Activated naive CD8-positive, alpha-beta T cell (primary cell): ENCODE data around the gene DCC.

Source experiments
- H3K27ac Mint-ChIP-seq: one replicate; pipeline ENCODE4 v1.8.0; 2021; ENCODE audit warnings: mixed read lengths
- H3K27me3 Mint-ChIP-seq: one replicate; pipeline ENCODE4 v1.8.0; 2021; ENCODE audit warnings: mixed read lengths
- H3K36me3 Mint-ChIP-seq: one replicate; pipeline ENCODE4 v1.8.0; 2021; ENCODE audit warnings: mixed read lengths
- H3K4me1 Mint-ChIP-seq: one replicate; pipeline ENCODE4 v1.8.0; 2021; ENCODE audit warnings: low read depth, mixed read lengths
- H3K4me3 Mint-ChIP-seq: one replicate; pipeline ENCODE4 v1.8.0; 2021; ENCODE audit warnings: mild to moderate bottlenecking, mixed read lengths
- H3K9me3 Mint-ChIP-seq: one replicate; pipeline ENCODE4 v1.8.0; 2021; ENCODE audit warnings: low read depth, mixed read lengths

The DCC gene

DNA sequence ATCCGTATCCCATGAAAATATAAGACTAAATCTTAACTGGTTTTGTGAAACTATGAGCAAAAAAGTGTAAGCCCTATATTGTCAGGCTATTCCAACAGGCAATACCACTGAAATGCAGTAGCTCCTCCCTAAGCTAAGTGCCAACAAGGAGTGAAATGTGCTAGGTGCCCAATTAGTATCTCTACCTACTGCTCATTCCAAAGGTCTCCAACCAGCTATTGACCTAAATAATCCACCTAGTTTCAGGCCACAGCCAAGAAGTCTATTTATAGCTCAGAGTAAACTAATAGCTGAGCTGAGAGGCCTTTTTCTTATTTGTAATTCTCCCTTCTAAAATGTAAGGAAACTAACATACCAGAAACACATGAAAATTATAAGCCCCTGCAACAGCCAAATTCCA is 482.2 kb downstream of the DCC start:
- Mint-ChIP-seq H3K27me3 (no peaks in the 10 kb centered on the region), H3K9me3 (peaks cover 9% of the 10 kb centered on the region), H3K27ac (no peak overlapping the region), H3K36me3 (no peaks in the 10 kb centered on the region), H3K4me1 (no peaks in the 10 kb centered on the region), H3K4me3 (no peak overlapping the region)

GRCh38 chr18:52824126-52824525 is 484.1 kb downstream of the DCC start:
- Mint-ChIP-seq H3K4me3 (no peak overlapping the region), H3K36me3 (no peaks in the 10 kb centered on the region), H3K27ac (no peak overlapping the region), H3K27me3 (no peaks in the 10 kb centered on the region), H3K9me3 (peaks cover 9% of the 10 kb centered on the region), H3K4me1 (no peaks in the 10 kb centered on the region)

- no peak overlapping the region for H3K27ac Mint-ChIP-seq
- H3K9me3 Mint-ChIP-seq = peaks cover 4% of the 10 kb centered on the region
- no peaks in the 10 kb centered on the region for H3K36me3 Mint-ChIP-seq
- H3K4me1 Mint-ChIP-seq = no peaks in the 10 kb centered on the region
- H3K4me3 Mint-ChIP-seq = no peak overlapping the region
- no peaks in the 10 kb centered on the region for H3K27me3 Mint-ChIP-seq
These were observed 487.0 kb downstream of the DCC start for GRCh38 chr18:52826994-52827393.

- Mint-ChIP-seq H3K27ac (no peak overlapping the region), H3K27me3 (no peaks in the 10 kb centered on the region), H3K9me3 (peaks cover 4% of the 10 kb centered on the region), H3K4me3 (no peak overlapping the region), H3K4me1 (no peaks in the 10 kb centered on the region), H3K36me3 (no peaks in the 10 kb centered on the region)
These were observed 489.3 kb downstream of the DCC start for GRCh38 chr18:52829320-52829719.

- Mint-ChIP-seq H3K4me1 (no peaks in the 10 kb centered on the region), H3K4me3 (no peak overlapping the region), H3K36me3 (no peaks in the 10 kb centered on the region), H3K9me3 (peaks cover 4% of the 10 kb centered on the region), H3K27me3 (no peaks in the 10 kb centered on the region), H3K27ac (no peak overlapping the region)
These were observed 489.9 kb downstream of the DCC start for GRCh38 chr18:52829876-52830405.

DNA sequence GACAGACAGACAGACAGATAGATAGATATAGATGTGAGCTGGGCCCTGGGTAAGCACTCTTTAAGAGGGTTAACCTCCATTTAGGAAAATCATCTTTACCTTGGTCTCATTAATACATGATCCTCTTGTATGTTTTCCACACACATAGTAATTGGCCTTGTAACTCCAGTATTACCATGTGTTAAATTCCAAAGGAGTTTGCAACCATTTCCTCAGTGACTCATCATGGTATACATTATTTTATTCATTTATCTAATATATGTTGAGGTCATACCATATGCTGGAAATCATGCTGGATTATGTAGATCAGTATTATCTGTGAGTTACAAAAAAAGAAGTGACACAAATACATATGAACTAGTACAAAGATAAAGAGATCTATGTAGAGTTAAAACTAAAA is 504.3 kb downstream of the DCC start:
- Mint-ChIP-seq H3K4me3 (no peak overlapping the region), H3K27ac (no peak overlapping the region), H3K36me3 (no peaks in the 10 kb centered on the region), H3K9me3 (no peaks in the 10 kb centered on the region), H3K27me3 (no peaks in the 10 kb centered on the region), H3K4me1 (no peaks in the 10 kb centered on the region)

GRCh38 chr18:52845036-52845435 is 505.0 kb downstream of the DCC start:
- H3K4me3 Mint-ChIP-seq = no peak overlapping the region
- H3K9me3 Mint-ChIP-seq = no peaks in the 10 kb centered on the region
- H3K27ac Mint-ChIP-seq = no peak overlapping the region
- H3K4me1 Mint-ChIP-seq = no peaks in the 10 kb centered on the region
- H3K27me3 Mint-ChIP-seq = no peaks in the 10 kb centered on the region
- H3K36me3 Mint-ChIP-seq = no peaks in the 10 kb centered on the region

- no peaks in the 10 kb centered on the region for H3K4me1 Mint-ChIP-seq
- H3K27me3 Mint-ChIP-seq = no peaks in the 10 kb centered on the region
- peaks cover 6% of the 10 kb centered on the region for H3K9me3 Mint-ChIP-seq
- H3K4me3 Mint-ChIP-seq = no peak overlapping the region
- H3K27ac Mint-ChIP-seq = no peak overlapping the region
- no peaks in the 10 kb centered on the region for H3K36me3 Mint-ChIP-seq
These were observed 510.1 kb downstream of the DCC start for GRCh38 chr18:52850031-52850560.

DNA sequence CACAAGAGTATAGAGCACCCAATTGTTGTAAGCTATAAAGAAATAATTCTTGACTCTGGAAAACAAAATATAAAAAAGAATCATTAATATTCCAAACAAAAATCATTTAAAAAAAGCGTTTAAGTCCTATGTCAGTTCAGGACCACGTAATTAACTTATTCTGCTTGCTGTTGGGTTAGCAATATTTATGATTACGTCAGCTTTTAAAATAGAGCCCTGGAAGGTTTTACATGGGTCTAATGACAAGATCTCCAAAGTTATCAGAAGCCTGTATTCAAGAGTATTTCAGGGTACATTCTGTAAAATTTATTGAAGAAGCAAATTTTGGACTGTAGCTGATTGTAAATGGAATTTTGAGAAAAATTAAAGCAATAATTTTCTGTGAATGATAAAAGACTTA is 521.6 kb downstream of the DCC start:
- Mint-ChIP-seq H3K27ac (no peak overlapping the region), H3K9me3 (no peaks in the 10 kb centered on the region), H3K36me3 (no peaks in the 10 kb centered on the region), H3K4me1 (no peaks in the 10 kb centered on the region), H3K4me3 (no peak overlapping the region), H3K27me3 (no peaks in the 10 kb centered on the region)

- no peaks in the 10 kb centered on the region for H3K4me1 Mint-ChIP-seq
- H3K9me3 Mint-ChIP-seq = no peaks in the 10 kb centered on the region
- H3K4me3 Mint-ChIP-seq = no peak overlapping the region
- H3K27me3 Mint-ChIP-seq = no peaks in the 10 kb centered on the region
- no peaks in the 10 kb centered on the region for H3K36me3 Mint-ChIP-seq
- H3K27ac Mint-ChIP-seq = no peak overlapping the region
These were observed 529.4 kb downstream of the DCC start for GRCh38 chr18:52869349-52869923.

GRCh38 chr18:52869942-52870907 is 530.2 kb downstream of the DCC start:
- Mint-ChIP-seq H3K36me3 (no peaks in the 10 kb centered on the region), H3K27ac (no peak overlapping the region), H3K9me3 (no peaks in the 10 kb centered on the region), H3K4me3 (no peak overlapping the region), H3K4me1 (no peaks in the 10 kb centered on the region), H3K27me3 (no peaks in the 10 kb centered on the region)

- Mint-ChIP-seq H3K36me3 (no peaks in the 10 kb centered on the region), H3K9me3 (no peaks in the 10 kb centered on the region), H3K4me3 (no peak overlapping the region), H3K27me3 (no peaks in the 10 kb centered on the region), H3K4me1 (no peaks in the 10 kb centered on the region), H3K27ac (no peak overlapping the region)
These were observed 534.8 kb downstream of the DCC start for GRCh38 chr18:52874774-52875173.

GRCh38 chr18:52875725-52876124 is 535.7 kb downstream of the DCC start:
- Mint-ChIP-seq H3K4me3 (no peak overlapping the region), H3K27ac (no peak overlapping the region), H3K27me3 (no peaks in the 10 kb centered on the region), H3K4me1 (no peaks in the 10 kb centered on the region), H3K9me3 (no peaks in the 10 kb centered on the region), H3K36me3 (no peaks in the 10 kb centered on the region)

GRCh38 chr18:52888014-52888413 is 548.0 kb downstream of the DCC start:
- Mint-ChIP-seq H3K27ac (no peak overlapping the region), H3K36me3 (no peaks in the 10 kb centered on the region), H3K4me1 (no peaks in the 10 kb centered on the region), H3K4me3 (no peak overlapping the region), H3K27me3 (no peaks in the 10 kb centered on the region), H3K9me3 (peaks cover under 1% of the 10 kb centered on the region)

DNA sequence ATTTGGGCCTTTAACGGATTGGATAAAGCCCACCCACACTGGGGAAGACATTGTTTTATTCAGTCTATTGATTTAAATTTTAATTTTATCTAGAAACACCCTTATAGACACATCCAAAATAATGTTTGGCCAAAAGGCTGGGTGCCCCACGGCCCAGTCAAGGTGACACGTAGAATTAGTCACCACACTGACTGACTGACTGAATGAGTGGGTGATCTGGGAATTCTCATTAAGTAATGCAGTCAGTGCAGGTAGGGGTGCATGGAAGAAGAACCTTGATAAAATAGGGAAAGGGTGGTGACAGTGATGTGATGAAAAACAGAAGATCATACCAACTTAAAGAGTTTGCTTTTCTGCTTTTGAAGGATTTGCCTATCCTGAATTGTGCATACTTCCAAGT is 554.8 kb downstream of the DCC start:
- H3K27me3 Mint-ChIP-seq = no peaks in the 10 kb centered on the region
- no peaks in the 10 kb centered on the region for H3K9me3 Mint-ChIP-seq
- no peaks in the 10 kb centered on the region for H3K36me3 Mint-ChIP-seq
- no peak overlapping the region for H3K4me3 Mint-ChIP-seq
- H3K4me1 Mint-ChIP-seq = no peaks in the 10 kb centered on the region
- no peak overlapping the region for H3K27ac Mint-ChIP-seq
